ENCODE measurements around the gene FGF19.

The FGF19 gene

GRCh38 chr11:69669486-69669885 is 34.3 kb downstream of the FGF19 start:
- no peak for DNase-seq (ENCODE audit: low spot score)

GRCh38 chr11:69667619-69668604 is 35.9 kb downstream of the FGF19 start:
- TF ChIP-seq CTCF (IDR thresholded peaks at IDR 0.05; ENCODE audit: extremely low read depth, missing control alignments) = no peak
- no peak for DNase-seq (ENCODE audit: low spot score)

More at GRCh38 chr11:69669486-69669885, 34.3 kb downstream of the FGF19 start:
- no peak for TF ChIP-seq CTCF (IDR thresholded peaks at IDR 0.05; ENCODE audit: extremely low read depth, missing control alignments)

GRCh38 chr11:69666752-69667536 is 36.9 kb downstream of the FGF19 start:
- TF ChIP-seq CTCF (IDR thresholded peaks at IDR 0.05; ENCODE audit: extremely low read depth, missing control alignments) = no peak
- DNase-seq (ENCODE audit: low spot score) = no peak

- DNase-seq (ENCODE audit: low spot score) = no peak
- no peak for TF ChIP-seq CTCF (IDR thresholded peaks at IDR 0.05; ENCODE audit: extremely low read depth, missing control alignments)
Measured at GRCh38 chr11:69666261-69666660, 37.6 kb downstream of the FGF19 start.

- no peak for TF ChIP-seq CTCF (IDR thresholded peaks at IDR 0.05; ENCODE audit: extremely low read depth, missing control alignments)
- DNase-seq (ENCODE audit: low spot score) = no peak
Measured at GRCh38 chr11:69665669-69666068, 38.2 kb downstream of the FGF19 start.

GRCh38 chr11:69664901-69665300 is 38.9 kb downstream of the FGF19 start:
- no peak for TF ChIP-seq CTCF (IDR thresholded peaks at IDR 0.05; ENCODE audit: extremely low read depth, missing control alignments)
- DNase-seq (ENCODE audit: low spot score) = no peak
